ENCODE data around the gene ARMC10.

DNA sequence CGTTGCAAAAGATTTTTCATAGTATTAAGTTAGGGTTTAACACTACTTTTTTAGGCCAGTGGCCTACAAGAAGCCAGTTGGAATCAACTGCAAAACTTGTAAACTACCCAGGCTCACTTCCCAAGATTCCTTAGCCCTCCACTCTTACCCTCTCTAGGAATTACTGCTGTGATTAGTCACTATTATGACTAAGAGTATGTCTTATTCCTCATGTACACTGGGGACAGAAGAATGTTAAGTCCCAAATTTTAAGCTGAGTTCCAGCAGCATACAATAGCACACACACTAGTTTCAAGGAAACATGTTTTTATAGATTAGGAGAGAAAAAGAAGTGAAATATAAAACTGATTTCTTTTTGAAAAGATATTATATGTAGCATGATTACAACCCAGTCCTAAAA, 43.2 kb upstream of the ARMC10 start:
- TF ChIP-seq FOXA1 (IDR thresholded peaks at IDR 0.05) = no peak
- no peak for TF ChIP-seq HNF4G (IDR thresholded peaks at IDR 0.05)
- TF ChIP-seq, protein P1, sequence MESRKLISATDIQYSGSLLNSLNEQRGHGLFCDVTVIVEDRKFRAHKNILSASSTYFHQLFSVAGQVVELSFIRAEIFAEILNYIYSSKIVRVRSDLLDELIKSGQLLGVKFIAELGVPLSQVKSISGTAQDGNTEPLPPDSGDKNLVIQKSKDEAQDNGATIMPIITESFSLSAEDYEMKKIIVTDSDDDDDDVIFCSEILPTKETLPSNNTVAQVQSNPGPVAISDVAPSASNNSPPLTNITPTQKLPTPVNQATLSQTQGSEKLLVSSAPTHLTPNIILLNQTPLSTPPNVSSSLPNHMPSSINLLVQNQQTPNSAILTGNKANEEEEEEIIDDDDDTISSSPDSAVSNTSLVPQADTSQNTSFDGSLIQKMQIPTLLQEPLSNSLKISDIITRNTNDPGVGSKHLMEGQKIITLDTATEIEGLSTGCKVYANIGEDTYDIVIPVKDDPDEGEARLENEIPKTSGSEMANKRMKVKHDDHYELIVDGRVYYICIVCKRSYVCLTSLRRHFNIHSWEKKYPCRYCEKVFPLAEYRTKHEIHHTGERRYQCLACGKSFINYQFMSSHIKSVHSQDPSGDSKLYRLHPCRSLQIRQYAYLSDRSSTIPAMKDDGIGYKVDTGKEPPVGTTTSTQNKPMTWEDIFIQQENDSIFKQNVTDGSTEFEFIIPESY (IDR thresholded peaks at IDR 0.05) = no peak
- TF ChIP-seq, protein P2, sequence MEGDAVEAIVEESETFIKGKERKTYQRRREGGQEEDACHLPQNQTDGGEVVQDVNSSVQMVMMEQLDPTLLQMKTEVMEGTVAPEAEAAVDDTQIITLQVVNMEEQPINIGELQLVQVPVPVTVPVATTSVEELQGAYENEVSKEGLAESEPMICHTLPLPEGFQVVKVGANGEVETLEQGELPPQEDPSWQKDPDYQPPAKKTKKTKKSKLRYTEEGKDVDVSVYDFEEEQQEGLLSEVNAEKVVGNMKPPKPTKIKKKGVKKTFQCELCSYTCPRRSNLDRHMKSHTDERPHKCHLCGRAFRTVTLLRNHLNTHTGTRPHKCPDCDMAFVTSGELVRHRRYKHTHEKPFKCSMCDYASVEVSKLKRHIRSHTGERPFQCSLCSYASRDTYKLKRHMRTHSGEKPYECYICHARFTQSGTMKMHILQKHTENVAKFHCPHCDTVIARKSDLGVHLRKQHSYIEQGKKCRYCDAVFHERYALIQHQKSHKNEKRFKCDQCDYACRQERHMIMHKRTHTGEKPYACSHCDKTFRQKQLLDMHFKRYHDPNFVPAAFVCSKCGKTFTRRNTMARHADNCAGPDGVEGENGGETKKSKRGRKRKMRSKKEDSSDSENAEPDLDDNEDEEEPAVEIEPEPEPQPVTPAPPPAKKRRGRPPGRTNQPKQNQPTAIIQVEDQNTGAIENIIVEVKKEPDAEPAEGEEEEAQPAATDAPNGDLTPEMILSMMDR (IDR thresholded peaks at IDR 0.05; ENCODE audit: low read depth, low read length, missing input control) = no peak
- TF ChIP-seq, protein P3, sequence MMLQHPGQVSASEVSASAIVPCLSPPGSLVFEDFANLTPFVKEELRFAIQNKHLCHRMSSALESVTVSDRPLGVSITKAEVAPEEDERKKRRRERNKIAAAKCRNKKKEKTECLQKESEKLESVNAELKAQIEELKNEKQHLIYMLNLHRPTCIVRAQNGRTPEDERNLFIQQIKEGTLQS (IDR thresholded peaks at IDR 0.05) = no peak
- no peak for TF ChIP-seq GABPA (IDR thresholded peaks at IDR 0.05 in 1 of 2, conservative IDR thresholded peaks at IDR 0.05 in 1 of 2)
- TF ChIP-seq YY1 (IDR thresholded peaks at IDR 0.05) = no peak
- no peak for TF ChIP-seq JUND (IDR thresholded peaks at IDR 0.05)
- TF ChIP-seq, protein P4, sequence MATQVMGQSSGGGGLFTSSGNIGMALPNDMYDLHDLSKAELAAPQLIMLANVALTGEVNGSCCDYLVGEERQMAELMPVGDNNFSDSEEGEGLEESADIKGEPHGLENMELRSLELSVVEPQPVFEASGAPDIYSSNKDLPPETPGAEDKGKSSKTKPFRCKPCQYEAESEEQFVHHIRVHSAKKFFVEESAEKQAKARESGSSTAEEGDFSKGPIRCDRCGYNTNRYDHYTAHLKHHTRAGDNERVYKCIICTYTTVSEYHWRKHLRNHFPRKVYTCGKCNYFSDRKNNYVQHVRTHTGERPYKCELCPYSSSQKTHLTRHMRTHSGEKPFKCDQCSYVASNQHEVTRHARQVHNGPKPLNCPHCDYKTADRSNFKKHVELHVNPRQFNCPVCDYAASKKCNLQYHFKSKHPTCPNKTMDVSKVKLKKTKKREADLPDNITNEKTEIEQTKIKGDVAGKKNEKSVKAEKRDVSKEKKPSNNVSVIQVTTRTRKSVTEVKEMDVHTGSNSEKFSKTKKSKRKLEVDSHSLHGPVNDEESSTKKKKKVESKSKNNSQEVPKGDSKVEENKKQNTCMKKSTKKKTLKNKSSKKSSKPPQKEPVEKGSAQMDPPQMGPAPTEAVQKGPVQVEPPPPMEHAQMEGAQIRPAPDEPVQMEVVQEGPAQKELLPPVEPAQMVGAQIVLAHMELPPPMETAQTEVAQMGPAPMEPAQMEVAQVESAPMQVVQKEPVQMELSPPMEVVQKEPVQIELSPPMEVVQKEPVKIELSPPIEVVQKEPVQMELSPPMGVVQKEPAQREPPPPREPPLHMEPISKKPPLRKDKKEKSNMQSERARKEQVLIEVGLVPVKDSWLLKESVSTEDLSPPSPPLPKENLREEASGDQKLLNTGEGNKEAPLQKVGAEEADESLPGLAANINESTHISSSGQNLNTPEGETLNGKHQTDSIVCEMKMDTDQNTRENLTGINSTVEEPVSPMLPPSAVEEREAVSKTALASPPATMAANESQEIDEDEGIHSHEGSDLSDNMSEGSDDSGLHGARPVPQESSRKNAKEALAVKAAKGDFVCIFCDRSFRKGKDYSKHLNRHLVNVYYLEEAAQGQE (IDR thresholded peaks at IDR 0.05) = no peak
- TF ChIP-seq SP1 (IDR thresholded peaks at IDR 0.05) = no peak
- TF ChIP-seq TAF1 (conservative IDR thresholded peaks at IDR 0.05) = no peak

All from liver (tissue), 3 donors.